NT2/D1 (cell line): ENCODE results near the gene BACH2.

ENCODE experiments used
- DNase-seq: peaks from one replicate; pipeline ENCODE4 v3.0.0-alpha.2; 2011; ENCODE audit warnings: low read depth, low spot score
- H3K27me3 ChIP-seq: 2 replicates; pipeline ENCODE4 v1.6.0; 2011; ENCODE audit warnings: mild to moderate bottlenecking; ENCODE audit not compliant: insufficient read length, insufficient read depth
- H3K36me3 ChIP-seq: 2 replicates; pipeline ENCODE4 v1.6.1; 2011; ENCODE audit warnings: mild to moderate bottlenecking, low read length, mixed read lengths; ENCODE audit not compliant: insufficient read depth, insufficient read length
- H3K4me1 ChIP-seq: 2 replicates; pipeline ENCODE4 v1.5.1; 2011; ENCODE audit not compliant: insufficient read depth, insufficient read length
- H3K4me3 ChIP-seq: 2 replicates; pipeline ENCODE4 v1.5.1; 2011; ENCODE audit warnings: low read depth; ENCODE audit not compliant: insufficient read length
- H3K9ac ChIP-seq: 2 replicates; pipeline ENCODE4 v1.6.0; 2011; ENCODE audit warnings: low read depth; ENCODE audit not compliant: insufficient read length
- H3K9me3 ChIP-seq: 2 replicates; pipeline ENCODE4 v1.5.1; 2011; ENCODE audit warnings: mild to moderate bottlenecking, low read length; ENCODE audit not compliant: insufficient read depth
- SUZ12 ChIP-seq: IDR thresholded peaks from 2 replicates; pipeline ENCODE4 v1.6.1; 2011; ENCODE audit not compliant: insufficient read length, insufficient read depth; ENCODE audit errors: extremely low read depth
- YY1 ChIP-seq: IDR thresholded peaks from 2 replicates; pipeline ENCODE4 v1.6.1; 2011; ENCODE audit not compliant: insufficient read length, insufficient read depth
- ZNF274 ChIP-seq: IDR thresholded peaks from 2 replicates; pipeline ENCODE4 v1.6.1; 2011; ENCODE audit warnings: mild to moderate bottlenecking, low read depth, low read length

BACH2 gene

DNA sequence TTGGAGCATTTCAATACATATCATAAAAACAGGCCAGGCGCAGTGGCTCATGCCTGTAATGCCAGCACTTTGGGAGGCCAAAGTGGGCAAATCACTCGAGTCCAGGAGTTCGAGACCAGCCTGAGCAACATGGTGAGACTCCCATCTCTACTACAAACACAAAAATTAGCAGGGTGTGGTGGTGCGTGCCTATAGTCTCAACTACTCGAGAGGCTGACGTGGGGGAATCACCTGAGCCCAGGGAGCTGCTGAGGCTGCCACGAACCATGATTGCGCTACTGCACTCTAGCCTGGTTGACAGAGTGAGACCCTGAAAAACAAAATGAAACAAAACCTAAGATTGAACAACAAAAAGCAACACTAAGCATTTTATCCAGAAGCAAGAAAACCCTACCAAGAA lies 47.2 kb downstream of the BACH2 start:
- no peak overlapping the region for H3K4me3 ChIP-seq
- H3K27me3 ChIP-seq, result no peaks in the 10 kb centered on the region
- H3K4me1 ChIP-seq, result no peaks in the 10 kb centered on the region
- H3K36me3 ChIP-seq, result no peaks in the 10 kb centered on the region
- no peak for DNase-seq
- no peak overlapping the region for H3K9ac ChIP-seq
- no peaks in the 10 kb centered on the region for H3K9me3 ChIP-seq
- TF ChIP-seq ZNF274 (no peak), YY1 (no peak), SUZ12 (no peak)

DNA sequence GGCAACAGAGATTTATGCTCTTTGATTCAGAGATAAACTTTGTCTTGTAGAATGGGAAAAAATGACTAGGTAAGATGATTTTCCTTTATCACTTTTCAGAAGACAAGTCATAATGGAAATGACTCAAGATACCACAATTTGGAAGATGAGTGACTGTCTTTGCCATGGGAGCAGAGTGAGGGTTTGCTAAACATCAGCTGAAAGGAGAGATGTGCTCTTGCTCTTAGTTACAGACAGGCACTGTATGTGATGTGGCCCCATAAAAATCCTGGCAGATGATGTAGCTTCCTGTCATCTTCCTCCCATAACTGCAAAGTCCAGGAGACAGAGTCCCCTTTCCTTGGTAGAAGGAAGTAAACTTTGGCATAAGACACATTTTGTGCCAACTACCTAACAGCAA lies 47.6 kb downstream of the BACH2 start:
- Histone ChIP-seq H3K9ac (no peak overlapping the region), H3K9me3 (no peaks in the 10 kb centered on the region), H3K4me3 (no peak overlapping the region), H3K36me3 (no peaks in the 10 kb centered on the region), H3K27me3 (no peaks in the 10 kb centered on the region), H3K4me1 (no peaks in the 10 kb centered on the region)
- no peak for DNase-seq
- no peak for TF ChIP-seq SUZ12
- TF ChIP-seq ZNF274, result no peak
- no peak for TF ChIP-seq YY1

DNA sequence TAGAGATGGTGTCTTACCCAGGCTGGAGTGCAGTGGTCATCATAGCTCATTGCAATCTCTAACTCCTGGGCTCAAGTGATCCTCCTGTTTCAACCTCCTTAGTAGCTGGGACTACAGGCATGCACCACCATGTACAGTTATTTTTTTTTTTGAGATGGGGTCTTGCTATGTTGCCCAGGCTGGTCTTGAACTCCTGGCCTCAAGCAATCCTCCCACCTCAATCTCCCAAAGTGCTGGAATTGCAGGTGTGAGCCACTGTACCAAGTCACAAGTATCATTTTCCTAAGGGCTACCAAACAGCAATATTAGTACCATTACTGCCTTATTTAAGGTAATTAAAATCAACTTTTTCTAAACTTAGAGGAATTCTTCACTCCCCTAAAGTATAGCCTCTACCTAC lies 49.4 kb downstream of the BACH2 start:
- no peaks in the 10 kb centered on the region for H3K9me3 ChIP-seq
- H3K4me1 ChIP-seq, result no peaks in the 10 kb centered on the region

DNA sequence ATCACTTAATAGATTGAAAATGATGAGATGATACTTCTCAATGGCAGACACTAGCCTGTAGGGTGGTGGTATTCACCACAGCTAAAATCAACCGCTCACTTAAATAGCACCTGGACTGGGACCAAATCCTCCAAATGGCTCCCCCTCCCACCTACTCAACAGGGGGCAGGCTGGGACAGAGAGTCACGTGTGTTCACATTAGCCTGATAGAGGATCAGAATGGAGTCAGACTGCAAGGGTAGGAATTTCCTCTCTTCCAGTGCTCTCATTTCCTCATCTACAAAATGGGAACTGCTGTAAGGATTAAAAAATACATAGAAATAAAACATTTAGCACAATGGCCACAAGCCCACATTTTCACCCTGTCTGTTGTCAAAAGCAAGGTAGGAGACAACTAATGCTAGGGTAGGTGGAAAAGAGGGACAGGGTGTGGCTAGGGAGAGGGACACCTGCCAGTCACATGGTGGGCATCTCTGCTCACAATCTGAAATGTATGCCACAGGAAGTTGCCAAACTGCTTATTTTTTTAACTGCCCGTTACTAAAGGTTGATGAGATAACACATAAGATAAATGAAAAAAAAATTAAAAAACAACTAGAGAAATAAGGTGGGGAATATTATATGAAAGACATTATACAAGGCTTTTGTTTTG lies 55.3 kb downstream of the BACH2 start:
- no peak for DNase-seq
- H3K36me3 ChIP-seq, result no peaks in the 10 kb centered on the region

More for the DNA sequence above, 49.4 kb downstream of the BACH2 start:
- no peak for DNase-seq
- Histone ChIP-seq H3K36me3 (no peaks in the 10 kb centered on the region), H3K4me3 (no peak overlapping the region), H3K9ac (no peak overlapping the region), H3K27me3 (no peaks in the 10 kb centered on the region)
- TF ChIP-seq SUZ12, result no peak
- TF ChIP-seq YY1, result no peak
- TF ChIP-seq ZNF274, result no peak

DNA sequence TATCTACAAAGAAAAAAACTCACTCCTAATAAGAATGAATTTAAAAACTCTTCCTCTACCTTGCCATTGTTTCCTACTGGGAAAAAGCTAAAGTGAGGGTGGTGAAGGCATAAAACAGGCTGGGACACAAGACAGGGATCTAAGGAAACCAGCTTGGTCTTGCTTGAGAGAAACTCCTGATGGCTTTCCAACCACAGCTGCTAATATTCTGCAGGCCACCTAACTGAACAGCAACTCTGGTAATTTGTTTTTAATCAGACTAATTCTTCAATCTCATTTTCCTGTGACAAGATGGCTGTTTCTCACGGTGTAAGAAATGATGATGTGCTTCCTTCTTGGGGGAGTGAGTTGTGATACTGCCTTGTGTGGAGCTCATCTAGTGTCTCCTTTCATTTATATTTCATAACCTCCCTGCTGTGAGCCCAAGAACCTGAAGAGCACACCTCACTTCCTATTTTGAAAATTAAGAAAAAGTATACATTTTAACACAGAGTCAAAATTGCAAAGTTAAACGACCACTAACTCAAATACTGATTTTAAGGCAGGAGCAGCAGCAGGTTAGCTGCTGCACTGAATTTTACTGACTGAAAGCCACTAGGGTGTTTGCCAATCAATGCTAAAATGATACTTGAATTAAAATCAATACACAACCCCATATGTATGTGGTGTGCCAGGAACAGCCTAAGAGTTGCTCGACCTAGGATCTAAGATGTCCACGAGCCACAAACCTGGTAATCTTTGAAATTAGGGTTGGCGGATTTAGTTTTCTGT lies 58.0 kb downstream of the BACH2 start:
- Histone ChIP-seq H3K4me3 (no peak overlapping the region), H3K4me1 (no peaks in the 10 kb centered on the region), H3K9ac (no peak overlapping the region), H3K36me3 (no peaks in the 10 kb centered on the region), H3K27me3 (no peaks in the 10 kb centered on the region), H3K9me3 (no peaks in the 10 kb centered on the region)
- DNase-seq, result no peak
- TF ChIP-seq ZNF274, result no peak
- no peak for TF ChIP-seq YY1
- TF ChIP-seq SUZ12, result no peak

More for the DNA sequence above, 55.3 kb downstream of the BACH2 start:
- Histone ChIP-seq H3K4me3 (no peak overlapping the region), H3K4me1 (no peaks in the 10 kb centered on the region), H3K27me3 (no peaks in the 10 kb centered on the region), H3K9me3 (no peaks in the 10 kb centered on the region), H3K9ac (no peak overlapping the region)
- TF ChIP-seq YY1, result no peak
- no peak for TF ChIP-seq SUZ12
- no peak for TF ChIP-seq ZNF274

DNA sequence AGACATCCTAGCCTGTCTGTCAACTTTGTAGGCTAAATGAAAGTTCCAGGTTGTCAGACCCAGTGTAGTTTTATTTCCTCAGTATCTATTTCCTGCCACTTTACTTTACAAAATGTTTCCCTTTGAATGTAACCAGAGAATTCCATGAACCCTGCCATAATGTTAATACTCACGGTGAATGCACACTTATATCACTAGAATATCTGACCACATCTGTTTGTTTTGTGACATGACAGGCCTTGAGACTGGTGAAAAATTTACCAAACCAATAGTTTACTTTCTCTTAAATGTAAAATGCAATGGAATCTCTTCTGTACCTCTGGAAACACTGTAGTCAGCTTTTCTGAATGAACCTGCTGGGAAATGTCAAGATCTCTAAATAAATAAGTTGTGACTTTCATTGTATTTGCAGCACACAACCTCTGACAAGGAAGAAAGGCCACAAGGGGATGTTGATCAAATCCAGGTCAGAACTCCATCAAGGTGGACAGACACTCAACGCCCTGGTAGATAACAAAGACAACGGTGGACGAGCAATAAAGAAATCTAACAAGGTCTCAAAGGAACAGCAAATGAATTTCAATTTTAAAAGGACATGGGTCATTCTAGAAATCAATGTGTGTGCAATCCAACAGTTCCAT lies 59.2 kb downstream of the BACH2 start:
- Histone ChIP-seq H3K27me3 (no peaks in the 10 kb centered on the region), H3K4me3 (no peak overlapping the region), H3K36me3 (no peaks in the 10 kb centered on the region), H3K4me1 (no peaks in the 10 kb centered on the region), H3K9me3 (no peaks in the 10 kb centered on the region), H3K9ac (no peak overlapping the region)
- no peak for DNase-seq
- TF ChIP-seq ZNF274 (no peak), SUZ12 (no peak)

DNA sequence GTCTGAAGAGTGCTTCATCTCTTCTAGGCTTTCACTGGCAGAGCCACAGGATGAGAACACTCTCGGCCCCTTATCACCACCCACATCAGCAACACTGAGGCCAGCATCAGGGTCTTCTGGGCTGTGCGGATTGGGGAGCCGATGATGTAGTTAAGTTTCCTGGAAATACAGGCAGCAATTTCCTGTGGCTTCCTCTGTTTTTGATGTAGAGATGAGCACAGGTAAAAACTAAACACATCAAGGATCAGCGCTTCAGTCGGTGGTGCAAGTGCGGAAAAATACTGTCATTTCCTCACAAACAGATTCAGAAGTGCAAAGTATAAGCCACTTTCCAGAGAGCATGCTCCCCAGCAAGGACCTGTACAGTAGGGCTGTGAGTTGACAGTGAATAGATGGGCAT lies 62.6 kb downstream of the BACH2 start:
- no peaks in the 10 kb centered on the region for H3K27me3 ChIP-seq
- TF ChIP-seq ZNF274, result no peak
- TF ChIP-seq YY1, result no peak
- TF ChIP-seq SUZ12, result no peak
- H3K4me3 ChIP-seq, result no peak overlapping the region
- H3K9ac ChIP-seq, result no peak overlapping the region
- H3K4me1 ChIP-seq, result no peaks in the 10 kb centered on the region
- H3K36me3 ChIP-seq, result no peaks in the 10 kb centered on the region
- DNase-seq, result no peak
- no peaks in the 10 kb centered on the region for H3K9me3 ChIP-seq
